Erythroblast (primary cell): ENCODE measurements around the gene SMIM41.

Experiments used
- GATA1 ChIP-seq: IDR thresholded peaks from 2 replicates; pipeline ENCODE4 v1.6.1; 2011; ENCODE audit warnings: low read depth, mild to moderate bottlenecking, control low read depth, low read length, moderate library complexity
- POLR2A ChIP-seq: IDR thresholded peaks from 2 replicates; pipeline ENCODE4 v1.6.1; 2011; ENCODE audit warnings: mild to moderate bottlenecking, low read length

- no peak for TF ChIP-seq POLR2A
- no peak for TF ChIP-seq GATA1
Observed at GRCh38 chr12:52139147-52139546, 59.6 kb downstream of the SMIM41 start.
